ENCODE measurements around the gene RTN4R. TPM values are rescaled to one million over a fixed set of nuclear protein-coding genes. Genes with fewer than 3 reads are reported as not detected.

Gene RTN4R
- total RNA-seq, 4 donors from 2014 or later, result 1.8 to 2.2 TPM; not detected in 2

DNA sequence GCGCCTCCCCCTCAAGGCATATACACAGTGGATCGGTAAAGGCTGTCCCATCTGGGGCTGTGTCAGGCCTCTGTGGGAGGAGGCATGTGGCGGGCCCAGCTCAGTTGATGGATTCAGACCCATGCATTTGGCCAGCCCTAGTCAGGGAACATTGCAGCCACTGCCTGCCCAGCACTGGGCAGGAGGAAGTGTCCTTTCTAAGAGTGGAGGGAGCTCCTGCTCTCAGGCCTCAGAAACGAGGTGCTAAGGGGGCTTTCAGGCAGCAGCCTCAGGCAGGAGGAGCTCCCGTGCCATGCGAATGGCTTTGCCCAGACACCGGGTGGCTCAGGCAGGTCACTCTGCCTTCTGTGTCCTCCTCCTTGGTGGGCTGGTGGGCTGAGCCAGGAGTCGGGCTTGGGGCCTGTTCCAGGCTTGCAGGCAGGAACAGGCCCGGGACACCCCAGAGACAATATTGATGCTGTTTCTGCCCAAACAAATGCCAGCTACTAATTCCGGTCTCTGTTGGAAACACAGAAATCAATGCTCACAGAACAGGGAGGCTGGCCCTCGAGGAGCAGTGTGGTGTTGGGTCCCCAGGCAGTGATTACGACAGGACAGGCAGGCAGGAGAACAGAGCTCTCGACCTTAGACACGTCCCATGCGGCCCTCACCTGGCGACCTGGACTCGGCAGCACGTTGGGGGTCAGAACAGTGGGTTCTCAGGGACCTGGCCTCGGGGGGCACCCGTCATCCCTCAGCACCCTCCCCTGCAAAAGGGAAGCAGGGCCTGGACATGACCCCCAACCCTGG lies 75.0 kb downstream of the RTN4R start:
- H3K4me3 ChIP-seq, result no peak overlapping the region
- intact Hi-C loops (cut with DNase I), result no loop called here
- WGBS, result 77% methylated on average over 17 of the region's 20 CpGs
- no peaks in the 10 kb centered on the region for H3K27me3 ChIP-seq
- no peak overlapping the region for H3K27ac ChIP-seq (replicated peaks in 1 of 4)
- no peaks in the 10 kb centered on the region for H3K9me3 ChIP-seq
- H3K4me1 ChIP-seq, result no peaks in the 10 kb centered on the region
- H3K36me3 ChIP-seq, result no peaks in the 10 kb centered on the region
- TF ChIP-seq POLR2AphosphoS5 (IDR thresholded peaks at IDR 0.05) (no peak), EP300 (IDR thresholded peaks at IDR 0.05) (no peak), POLR2A (IDR thresholded peaks at IDR 0.05; ENCODE audit: low read depth) (no peak)
- TF ChIP-seq, protein P1, sequence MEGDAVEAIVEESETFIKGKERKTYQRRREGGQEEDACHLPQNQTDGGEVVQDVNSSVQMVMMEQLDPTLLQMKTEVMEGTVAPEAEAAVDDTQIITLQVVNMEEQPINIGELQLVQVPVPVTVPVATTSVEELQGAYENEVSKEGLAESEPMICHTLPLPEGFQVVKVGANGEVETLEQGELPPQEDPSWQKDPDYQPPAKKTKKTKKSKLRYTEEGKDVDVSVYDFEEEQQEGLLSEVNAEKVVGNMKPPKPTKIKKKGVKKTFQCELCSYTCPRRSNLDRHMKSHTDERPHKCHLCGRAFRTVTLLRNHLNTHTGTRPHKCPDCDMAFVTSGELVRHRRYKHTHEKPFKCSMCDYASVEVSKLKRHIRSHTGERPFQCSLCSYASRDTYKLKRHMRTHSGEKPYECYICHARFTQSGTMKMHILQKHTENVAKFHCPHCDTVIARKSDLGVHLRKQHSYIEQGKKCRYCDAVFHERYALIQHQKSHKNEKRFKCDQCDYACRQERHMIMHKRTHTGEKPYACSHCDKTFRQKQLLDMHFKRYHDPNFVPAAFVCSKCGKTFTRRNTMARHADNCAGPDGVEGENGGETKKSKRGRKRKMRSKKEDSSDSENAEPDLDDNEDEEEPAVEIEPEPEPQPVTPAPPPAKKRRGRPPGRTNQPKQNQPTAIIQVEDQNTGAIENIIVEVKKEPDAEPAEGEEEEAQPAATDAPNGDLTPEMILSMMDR (IDR thresholded peaks at IDR 0.05), result no peak
- no peak for DNase-seq (ENCODE audit: extremely low spot score)

- H3K4me3 ChIP-seq, result no peak overlapping the region
- DNase-seq (ENCODE audit: extremely low spot score), result no peak
- no peaks in the 10 kb centered on the region for H3K27me3 ChIP-seq
- TF ChIP-seq POLR2A (IDR thresholded peaks at IDR 0.05; ENCODE audit: low read depth) (no peak), POLR2AphosphoS5 (IDR thresholded peaks at IDR 0.05) (no peak), EP300 (IDR thresholded peaks at IDR 0.05) (no peak)
- TF ChIP-seq, protein P1 (IDR thresholded peaks at IDR 0.05), result no peak
- no peaks in the 10 kb centered on the region for H3K36me3 ChIP-seq
- no peaks in the 10 kb centered on the region for H3K4me1 ChIP-seq
- H3K27ac ChIP-seq (replicated peaks in 1 of 4), result no peak overlapping the region
- intact Hi-C loops (cut with DNase I), result no loop called here
- 96% methylated on average over 4 of the region's 10 CpGs for WGBS
- no peaks in the 10 kb centered on the region for H3K9me3 ChIP-seq
These were observed 75.7 kb downstream of the RTN4R start for GRCh38 chr22:20192293-20192971.

- 80% methylated on average over 2 of the region's 8 CpGs for WGBS
- no peak for DNase-seq (ENCODE audit: extremely low spot score)
- Histone ChIP-seq H3K4me1 (no peaks in the 10 kb centered on the region), H3K27ac (replicated peaks in 1 of 4) (no peak overlapping the region), H3K9me3 (no peaks in the 10 kb centered on the region), H3K36me3 (no peaks in the 10 kb centered on the region), H3K4me3 (no peak overlapping the region), H3K27me3 (no peaks in the 10 kb centered on the region)
- intact Hi-C loops (cut with DNase I), result no loop called here
- TF ChIP-seq POLR2A (IDR thresholded peaks at IDR 0.05; ENCODE audit: low read depth) (no peak), EP300 (IDR thresholded peaks at IDR 0.05) (no peak), POLR2AphosphoS5 (IDR thresholded peaks at IDR 0.05) (no peak)
- TF ChIP-seq, protein P1 (IDR thresholded peaks at IDR 0.05), result no peak
These were observed 76.3 kb downstream of the RTN4R start for GRCh38 chr22:20191803-20192202.

Small RNAs within 50 kb of the gene (small RNA-seq; reads per million reads assigned to genes)
- gene MIR1286, result 0 reads per million in 3 donors

Other genes with a start within 250 kb of the RTN4R start
- gene TANGO2, start 247.2 kb downstream of the RTN4R start, total RNA-seq, result 10 to 100 TPM; 37.1 to 44.4 (median 42.3) TPM
- 10 to 100 TPM; 16.9 to 26.6 (median 19.6) TPM for gene DGCR8, start 188.1 kb downstream of the RTN4R start, total RNA-seq
- 100 to 1,000 TPM; 116 to 180 (median 140) TPM for gene RANBP1, start 152.2 kb downstream of the RTN4R start, total RNA-seq
- gene TRMT2A, start 151.1 kb downstream of the RTN4R start, total RNA-seq, result 10 to 100 TPM; 34.0 to 36.7 (median 35.0) TPM
- gene ZDHHC8, start 136.5 kb downstream of the RTN4R start, total RNA-seq, result 10 to 100 TPM; 11.8 to 33.2 (median 23.8) TPM
- gene CCDC188, start 117.3 kb downstream of the RTN4R start, total RNA-seq, result 1 to 10 TPM in 1 of 4 donors, under 1 TPM in 3; 0.17 to 1.4 (median 0.64) TPM
- 10 to 100 TPM; 41.5 to 73.0 (median 52.9) TPM for gene DGCR6L, start 51.7 kb upstream of the RTN4R start, total RNA-seq
- 10 to 100 TPM in 3 of 4 donors, 1 to 10 TPM in 1; 9.6 to 20.0 (median 15.0) TPM for gene ZNF74, start 125.8 kb upstream of the RTN4R start, total RNA-seq
- 10 to 100 TPM; 14.5 to 31.6 (median 22.2) TPM for gene SCARF2, start 169.5 kb upstream of the RTN4R start, total RNA-seq
- gene KLHL22, start 227.5 kb upstream of the RTN4R start, total RNA-seq, result 10 to 100 TPM; 19.9 to 35.5 (median 27.3) TPM
- gene MED15, start 239.3 kb upstream of the RTN4R start, total RNA-seq, result 10 to 100 TPM; 34.0 to 54.1 (median 38.9) TPM